ENCODE data around the gene SOCS7. TPM values are rescaled to one million over a fixed set of nuclear protein-coding genes. Genes with fewer than 3 reads are reported as not detected.

The SOCS7 gene
- total RNA-seq, 1 donor from 2014 or later: 16.8 TPM

GRCh38 chr17:38454532-38454931 is 102.9 kb downstream of the SOCS7 start:
- Mint-ChIP-seq H3K4me3 (ENCODE audit: unreplicated experiment) (peak overlapping the region; percentile 90), H3K27me3 (ENCODE audit: low read depth, unreplicated experiment) (no peaks in the 10 kb centered on the region), H3K9me3 (ENCODE audit: unreplicated experiment) (no peaks in the 10 kb centered on the region), H3K36me3 (ENCODE audit: low read depth, unreplicated experiment) (peaks cover under 1% of the 10 kb centered on the region), H3K27ac (ENCODE audit: unreplicated experiment) (peak overlapping the region; percentile 96), H3K4me1 (ENCODE audit: low read depth, unreplicated experiment) (peaks cover 58% of the 10 kb centered on the region)
- Histone ChIP-seq H3K4me2 (ENCODE audit: low read length) (peak overlapping the region; percentile 94), H3K27ac (ENCODE audit: low read depth, low read length) (peak overlapping the region; percentile 75), H3K4me3 (ENCODE audit: insufficient read depth, low read depth, low read length) (peak overlapping the region; percentile 74), H2AFZ (ENCODE audit: low read depth, low read length) (no peak overlapping the region), H3K27me3 (ENCODE audit: insufficient read depth, low read length) (no peaks in the 10 kb centered on the region), H3K9me3 (ENCODE audit: insufficient read depth, low read depth, low read length) (no peaks in the 10 kb centered on the region), H3K9ac (ENCODE audit: low read length) (peak overlapping the region; percentile 77), H3K36me3 (ENCODE audit: insufficient read depth, low read length) (peaks cover 5% of the 10 kb centered on the region), H3K4me1 (ENCODE audit: insufficient read depth, low read length) (peaks cover 67% of the 10 kb centered on the region), H4K20me1 (ENCODE audit: insufficient read depth, low read length) (peaks cover 55% of the 10 kb centered on the region), H3K79me2 (ENCODE audit: insufficient read depth, low read length) (peaks cover 75% of the 10 kb centered on the region)
- DNase-seq (ENCODE audit: low read depth) (peak; percentile 67), FAIRE-seq (no peak)
- TF ChIP-seq EZH2 (IDR thresholded peaks at IDR 0.05; ENCODE audit: insufficient read depth, low read length) (no peak), CTCF (IDR thresholded peaks at IDR 0.05; ENCODE audit: insufficient read depth, low read depth, low read length) (no peak)

Other genes starting within 250 kb of the SOCS7 start
- not detected in 2 replicates for gene TBC1D3E, start 223.9 kb upstream of the SOCS7 start, total RNA-seq
- gene TBC1D3, start 159.3 kb upstream of the SOCS7 start, total RNA-seq: not detected in 2 replicates
- gene MRPL45, start 54.7 kb upstream of the SOCS7 start, total RNA-seq: 30.0 and 34.3 TPM in 2 replicates
- gene GPR179, start 7.9 kb upstream of the SOCS7 start, total RNA-seq: 0.07 and 0.10 TPM in 2 replicates
- 88.5 and 118 TPM in 2 replicates for gene ARHGAP23, start 76.6 kb downstream of the SOCS7 start, total RNA-seq